ENCODE data around the gene LRRC74B.
A peak's percentile ranks its signal among the peaks of the same experiment; 100 is the strongest.
"Not testable (repeated sequence)": the region's sequence is repeated elsewhere in the genome, so short reads cannot be mapped to it uniquely, and the experiment has no call there.

The LRRC74B gene

GRCh38 chr22:21045585-21046294 is at the start of gene LRRC74B:
TSS of gene LRRC74B (plus strand) at chr22:21045946. CDS start at chr22:21045987, 41 bp downstream.
- DNase-seq = peak; percentile 92 to 95

- no peak for DNase-seq
These were observed 49.7 kb upstream of the LRRC74B start for GRCh38 chr22:20996031-20996410.

- no peak for DNase-seq
These were observed 48.9 kb upstream of the LRRC74B start for GRCh38 chr22:20996598-20997535.

GRCh38 chr22:20997536-20998257 is 48.0 kb upstream of the LRRC74B start:
- DNase-seq = no peak

GRCh38 chr22:20998411-20999336 is 47.1 kb upstream of the LRRC74B start:
- no peak for DNase-seq

- no peak for DNase-seq
These were observed 46.2 kb upstream of the LRRC74B start for GRCh38 chr22:20999350-21000206.

GRCh38 chr22:21000207-21000986 is 45.3 kb upstream of the LRRC74B start:
- no peak for DNase-seq

GRCh38 chr22:21000987-21001600 is 44.7 kb upstream of the LRRC74B start:
- no peak for DNase-seq

GRCh38 chr22:21001601-21002325 is 44.0 kb upstream of the LRRC74B start, which contains the start of gene THAP7:
TSS of gene THAP7 (minus strand) at chr22:21002118. CDS start at chr22:21001911, 207 bp downstream.
- DNase-seq = peak; percentile 93 to 96

GRCh38 chr22:21003782-21004181 is 42.0 kb upstream of the LRRC74B start:
- peak in 1 of 2 experiments; percentile 40 for DNase-seq

GRCh38 chr22:21009208-21009607 is 36.5 kb upstream of the LRRC74B start:
- DNase-seq = not testable (repeated sequence)

GRCh38 chr22:21009638-21010425 is 35.9 kb upstream of the LRRC74B start:
- no peak for DNase-seq

- no peak for DNase-seq
These were observed 35.2 kb upstream of the LRRC74B start for GRCh38 chr22:21010426-21011113.

- peak; percentile 93 to 96 for DNase-seq
These were observed 33.0 kb upstream of the LRRC74B start for GRCh38 chr22:21012446-21013407.

- DNase-seq = no peak
These were observed 32.0 kb upstream of the LRRC74B start for GRCh38 chr22:21013657-21014201.

GRCh38 chr22:21014202-21014725 is 31.5 kb upstream of the LRRC74B start:
- peak; percentile 97 to 99 for DNase-seq
